ENCODE measurements around the gene SECISBP2L.
"Not testable (repeated sequence)": the region's sequence is repeated elsewhere in the genome, so short reads cannot be mapped to it uniquely, and the experiment has no call there.

SECISBP2L gene

DNA sequence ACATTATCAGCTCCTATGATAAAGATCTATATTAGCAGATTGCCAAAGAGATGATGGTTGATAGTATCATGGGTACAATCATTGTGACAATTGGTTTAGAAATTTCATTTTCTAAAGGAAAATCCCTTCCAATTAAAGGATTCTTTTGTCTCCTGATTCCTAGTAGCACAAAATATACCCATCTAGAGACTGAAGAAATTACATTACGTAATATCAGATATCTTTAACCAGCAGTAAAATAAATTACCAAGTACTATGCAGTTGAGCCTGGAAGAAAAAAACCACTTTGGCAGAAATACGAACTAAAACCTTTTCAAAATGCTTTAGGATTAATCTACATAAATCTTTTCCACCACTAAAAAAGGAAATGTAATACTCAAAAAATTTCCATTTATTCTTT, 46.9 kb downstream of the SECISBP2L start:
- no peak for DNase-seq (ENCODE audit: low spot score)

DNA sequence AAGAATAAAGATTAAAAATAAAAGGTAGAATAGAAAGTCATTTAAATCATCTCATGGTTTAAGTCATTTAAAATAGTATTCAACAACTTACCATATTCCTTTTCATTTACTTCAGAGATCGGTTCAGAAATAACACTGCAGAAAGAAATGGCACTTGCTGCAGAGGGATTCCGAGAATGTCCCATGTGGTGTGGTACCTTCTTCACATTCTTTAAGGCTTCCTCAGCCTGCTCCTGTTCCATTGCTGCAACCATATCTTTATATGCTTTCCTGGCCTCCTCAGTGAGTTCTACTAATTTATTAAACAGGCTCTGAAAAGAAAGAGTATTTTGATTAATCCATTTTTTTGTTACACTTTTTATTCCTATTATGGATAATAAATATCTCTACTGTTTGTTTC, 50.0 kb downstream of the SECISBP2L start:
- no peak for DNase-seq (ENCODE audit: low spot score)

DNA sequence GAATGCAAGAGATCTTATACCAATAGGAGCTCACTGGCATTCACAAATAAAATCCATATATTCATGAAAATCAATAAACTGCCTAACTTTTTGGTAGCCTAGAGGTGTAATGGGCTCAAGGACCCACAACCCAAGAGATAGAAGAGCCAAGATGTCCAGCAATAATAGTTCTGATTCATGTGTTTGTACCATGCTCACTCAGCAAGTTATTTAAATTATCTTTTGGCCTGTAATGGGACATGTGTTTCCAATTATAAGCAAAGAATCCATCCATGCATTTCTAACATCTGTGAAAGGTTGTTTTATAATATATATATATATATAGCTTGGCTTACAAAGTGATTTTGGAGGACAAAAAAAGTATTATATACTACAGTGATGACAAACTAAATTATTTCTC, 52.9 kb downstream of the SECISBP2L start:
- DNase-seq (ENCODE audit: low spot score), result no peak

DNA sequence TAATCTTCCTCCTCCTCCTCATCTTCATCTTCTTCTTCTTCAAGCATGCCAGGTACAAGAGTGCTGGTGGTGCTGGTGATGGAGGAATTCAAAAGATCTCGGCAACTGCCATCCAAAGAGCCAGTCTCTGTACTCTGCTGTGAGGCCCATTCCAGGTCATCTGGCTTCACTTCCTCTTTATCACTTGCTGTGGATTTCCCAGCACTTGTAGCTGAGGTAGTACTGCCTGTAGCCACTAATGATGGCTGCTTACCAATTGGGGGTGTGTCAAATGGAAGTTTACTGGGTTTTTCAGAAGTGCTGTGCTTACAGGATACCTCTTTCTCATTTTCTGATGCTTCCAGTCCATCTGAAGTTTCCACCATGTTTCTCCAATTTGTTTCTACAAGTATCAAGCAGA, 53.7 kb downstream of the SECISBP2L start:
- no peak for DNase-seq (ENCODE audit: low spot score)

DNA sequence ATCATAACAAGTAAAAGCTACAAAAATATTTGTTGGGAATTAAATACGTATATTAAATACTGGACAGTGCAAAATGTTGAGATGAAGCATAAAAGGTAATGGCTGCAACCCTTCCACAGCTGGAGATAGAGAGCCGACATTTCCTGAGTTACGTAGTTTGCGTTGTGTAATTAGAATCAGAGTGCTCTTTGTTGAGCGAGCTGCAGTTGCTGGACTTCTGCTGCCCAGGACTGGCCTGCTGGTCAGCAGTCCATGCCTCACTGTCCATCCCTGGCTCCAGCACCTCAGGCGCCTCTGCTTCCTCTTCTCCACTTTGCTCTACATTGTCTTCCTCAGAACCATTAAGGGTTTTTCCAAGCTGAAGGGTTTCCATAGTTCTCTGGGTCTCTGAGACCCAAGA, 54.1 kb downstream of the SECISBP2L start:
- peak; percentile 21 for DNase-seq (ENCODE audit: low spot score)

DNA sequence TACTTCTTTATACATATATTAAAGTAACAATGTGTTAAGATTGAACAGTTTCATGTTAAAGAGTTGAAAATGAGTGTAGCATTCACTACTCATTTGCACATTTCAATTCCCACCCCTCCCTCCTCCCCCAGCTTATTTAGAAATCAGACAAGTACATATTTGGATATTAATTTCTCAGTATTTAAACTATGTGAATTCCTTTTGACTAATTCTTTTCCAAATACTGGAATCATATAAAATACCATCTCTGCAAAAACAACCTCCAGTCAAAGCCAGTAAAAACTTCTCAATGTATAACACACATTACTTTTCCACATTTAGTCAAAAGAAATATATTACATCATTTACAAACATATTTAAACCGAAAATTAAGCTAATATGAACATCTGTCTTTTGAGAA, 57.1 kb downstream of the SECISBP2L start:
- DNase-seq (ENCODE audit: low spot score), result no peak

DNA sequence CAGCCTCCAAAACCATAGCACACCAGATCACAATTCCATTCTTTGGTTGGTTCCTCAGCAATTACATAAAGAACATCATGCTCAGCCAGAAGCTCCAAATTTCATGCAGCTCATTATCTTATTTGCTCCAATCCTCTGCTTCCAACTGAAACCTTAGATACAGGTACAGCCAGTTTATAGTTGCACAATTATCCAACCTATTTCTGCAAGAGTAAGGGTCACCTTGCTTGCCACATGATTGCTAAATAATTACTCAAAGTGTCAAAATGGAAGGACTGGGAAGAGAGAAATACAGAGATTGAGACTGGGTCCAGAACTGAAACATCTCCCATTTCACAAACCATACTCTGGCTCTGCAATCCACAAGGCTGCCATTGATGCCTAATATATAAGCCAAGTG, 59.1 kb downstream of the SECISBP2L start:
- DNase-seq (ENCODE audit: low spot score), result no peak

DNA sequence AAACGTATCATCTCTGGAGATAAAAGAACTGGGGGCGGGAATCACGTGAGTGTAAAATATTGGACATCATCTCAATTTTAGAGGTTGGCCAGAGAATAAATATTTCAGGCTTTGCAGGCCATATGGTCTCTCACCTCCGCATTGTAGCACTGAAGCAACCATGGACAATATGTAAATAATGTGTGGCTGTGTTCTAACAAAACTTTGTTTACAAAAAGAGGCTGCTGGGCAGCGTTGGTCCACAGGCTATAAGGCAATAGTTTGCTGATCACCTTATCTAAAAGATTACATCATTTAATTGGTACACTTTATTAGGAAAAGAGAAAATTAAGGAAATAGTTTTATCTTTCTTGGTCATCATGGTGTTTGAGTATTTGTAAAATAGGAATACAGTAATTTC, 60.0 kb downstream of the SECISBP2L start:
- DNase-seq (ENCODE audit: low spot score), result no peak

DNA sequence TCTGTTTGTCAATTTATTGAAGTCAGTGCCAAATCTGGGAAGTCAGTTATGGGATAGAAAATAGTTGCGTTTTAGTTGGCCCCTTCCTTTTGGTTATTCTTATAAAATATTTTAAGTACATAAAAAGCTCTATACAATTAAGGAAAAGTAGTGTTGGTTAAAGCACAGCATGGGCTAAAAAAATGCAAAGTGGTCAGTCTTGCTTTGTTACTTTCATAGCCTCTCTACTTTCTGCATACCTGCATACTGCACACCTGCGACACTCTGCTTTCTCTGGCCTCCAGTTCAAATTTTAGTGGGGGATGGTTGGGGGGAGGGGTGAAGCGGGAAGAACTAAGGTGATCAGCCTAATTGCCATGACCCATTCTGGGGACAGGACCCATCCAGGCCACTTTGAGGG, 60.7 kb downstream of the SECISBP2L start:
- no peak for DNase-seq (ENCODE audit: low spot score)

DNA sequence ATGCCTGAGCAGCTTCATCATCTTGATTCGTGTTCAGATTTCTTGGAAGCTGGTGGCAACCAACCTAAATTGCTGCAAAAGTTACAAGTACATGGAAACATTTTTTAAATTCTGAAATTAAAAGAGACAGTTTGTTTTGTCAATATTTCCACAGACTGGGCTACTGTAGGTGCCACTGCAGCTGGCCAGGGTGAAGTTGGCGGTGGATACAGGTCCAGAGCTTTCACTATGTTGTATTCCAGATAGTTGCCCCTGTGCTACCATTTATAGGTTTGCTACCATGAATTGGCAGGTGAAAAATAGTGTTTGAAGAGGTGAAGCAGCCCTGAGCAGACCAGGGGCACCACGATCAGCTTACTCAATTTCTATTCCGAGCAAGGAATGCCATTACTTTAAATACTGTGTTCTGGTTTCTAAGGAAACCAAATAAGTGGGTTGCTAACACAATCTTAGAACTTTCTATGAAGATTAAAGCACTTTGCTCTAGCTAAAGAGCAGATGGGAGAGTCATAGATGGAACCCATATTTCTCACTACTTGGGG, 61.4 kb downstream of the SECISBP2L start:
- DNase-seq (ENCODE audit: low spot score), result no peak

DNA sequence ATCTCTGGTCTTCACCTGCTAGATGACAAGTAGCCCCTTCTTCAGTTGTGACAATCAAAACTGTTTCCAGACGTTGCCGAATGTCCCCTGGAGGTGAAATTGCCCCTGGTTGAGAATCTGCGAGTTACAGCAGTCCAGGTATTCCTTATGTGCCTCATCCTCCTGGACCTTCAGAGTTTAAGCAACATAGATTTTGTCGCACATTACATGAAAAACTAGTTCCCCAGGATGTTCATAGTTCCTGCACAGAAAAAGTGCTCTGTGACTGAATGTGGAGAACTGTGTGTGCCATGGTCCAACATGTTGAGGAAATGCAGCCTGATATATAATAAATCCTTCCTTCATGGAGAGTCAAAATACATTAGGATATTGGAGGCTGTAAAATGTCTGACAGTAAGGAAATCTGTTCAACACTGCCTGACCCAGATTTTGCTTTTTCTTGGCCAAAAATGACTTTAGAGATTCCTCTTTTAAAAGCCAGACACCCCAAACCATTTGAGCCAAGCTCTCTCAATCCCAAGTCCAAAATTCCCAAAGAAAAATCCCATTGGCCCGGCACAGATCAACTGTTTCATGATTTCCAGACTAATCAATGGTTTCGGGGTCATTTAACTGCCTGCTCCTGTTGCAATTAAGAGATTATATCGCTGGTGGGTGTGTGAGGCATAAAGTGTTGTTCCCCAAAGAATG, 62.1 kb downstream of the SECISBP2L start:
- no peak for DNase-seq (ENCODE audit: low spot score)

DNA sequence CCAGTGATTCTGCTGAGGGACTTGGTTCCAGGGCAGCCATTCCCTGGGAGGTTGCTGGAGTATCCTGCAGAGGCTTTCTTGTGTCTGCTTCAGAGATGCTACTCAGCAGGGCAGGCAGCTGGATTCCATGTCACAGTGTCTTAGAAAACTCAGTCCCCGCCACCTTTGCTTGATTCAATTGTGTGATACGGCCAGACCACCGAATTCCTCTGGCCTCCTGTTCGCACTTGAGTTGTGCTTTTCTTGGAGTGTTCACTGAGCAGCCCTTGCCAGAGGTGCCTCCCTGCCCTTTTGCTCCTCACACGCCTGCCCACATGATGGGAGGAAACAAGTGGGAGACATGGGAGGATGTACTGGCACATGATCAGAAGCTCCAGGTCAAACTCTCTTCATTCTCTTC, 62.9 kb downstream of the SECISBP2L start:
- no peak for DNase-seq (ENCODE audit: low spot score)

DNA sequence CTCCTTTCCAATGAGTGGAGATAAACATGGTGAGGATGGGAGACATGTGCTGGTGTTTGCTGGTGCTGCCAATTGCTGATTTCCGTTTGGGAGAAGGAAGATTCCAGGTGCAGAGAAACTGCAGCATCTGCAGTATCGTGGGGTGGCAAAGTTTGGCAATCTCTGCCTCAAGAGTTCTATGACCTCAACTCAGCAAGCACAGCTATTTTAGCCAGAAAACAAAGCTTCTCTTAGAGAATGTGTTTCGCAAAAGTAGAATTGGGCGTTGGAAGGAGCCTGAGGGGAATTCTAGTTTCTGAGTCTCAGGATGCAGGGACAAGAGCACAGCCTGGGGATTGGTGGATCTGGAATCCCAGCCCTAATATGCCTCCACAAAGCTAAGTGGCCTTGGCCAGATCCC, 64.3 kb downstream of the SECISBP2L start:
- DNase-seq (ENCODE audit: low spot score), result no peak

DNA sequence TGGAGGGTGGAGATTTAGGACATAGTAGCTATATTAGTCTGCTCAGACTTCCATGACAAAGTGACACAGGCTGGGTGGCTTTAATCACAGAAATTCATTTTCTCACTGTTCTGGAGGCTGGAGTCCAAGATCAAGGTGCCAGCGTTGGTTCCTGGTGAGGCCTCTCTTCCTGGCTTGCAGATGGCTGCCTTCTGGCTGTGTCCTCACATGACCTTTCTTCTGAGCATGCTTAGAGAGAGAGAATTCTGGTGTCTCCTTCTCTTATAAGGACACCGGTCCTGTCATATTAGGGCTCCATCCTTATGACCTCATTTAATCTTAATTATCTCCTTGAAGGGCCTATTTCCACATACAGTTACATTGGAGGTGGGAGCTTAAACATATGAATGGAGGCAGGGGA, 67.6 kb downstream of the SECISBP2L start:
- no peak for DNase-seq (ENCODE audit: low spot score)

DNA sequence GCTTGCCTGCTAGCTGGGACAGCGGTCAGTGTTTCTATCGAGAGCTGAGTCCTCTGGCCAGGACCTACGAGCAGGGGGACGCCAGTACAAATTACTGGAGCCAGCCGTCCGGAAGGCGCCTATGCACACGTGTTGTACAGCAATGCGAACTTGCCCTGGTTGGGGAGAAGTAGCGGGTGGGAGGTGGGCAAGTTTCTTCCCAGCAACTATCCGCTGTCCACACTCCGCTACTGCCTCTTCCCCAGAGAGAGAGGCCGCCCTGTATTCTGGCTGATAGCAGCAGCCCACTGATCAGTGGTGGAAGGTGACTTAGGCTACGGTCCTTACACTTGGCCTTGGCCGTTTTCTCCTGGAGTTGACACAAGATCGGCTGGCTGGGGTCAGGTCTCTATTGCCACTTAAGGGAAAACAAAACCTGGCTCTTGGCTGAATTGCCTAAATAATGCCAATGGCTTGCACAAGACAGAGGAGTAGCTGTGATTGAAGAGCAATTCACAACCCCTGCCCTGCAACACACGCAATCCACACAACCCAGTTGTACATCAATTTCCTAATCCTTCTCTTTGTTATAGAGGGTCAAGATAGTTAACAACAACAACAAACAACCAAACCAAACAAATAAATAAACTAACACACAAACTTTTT, 69.7 kb downstream of the SECISBP2L start:
- no peak for DNase-seq (ENCODE audit: low spot score)

DNA sequence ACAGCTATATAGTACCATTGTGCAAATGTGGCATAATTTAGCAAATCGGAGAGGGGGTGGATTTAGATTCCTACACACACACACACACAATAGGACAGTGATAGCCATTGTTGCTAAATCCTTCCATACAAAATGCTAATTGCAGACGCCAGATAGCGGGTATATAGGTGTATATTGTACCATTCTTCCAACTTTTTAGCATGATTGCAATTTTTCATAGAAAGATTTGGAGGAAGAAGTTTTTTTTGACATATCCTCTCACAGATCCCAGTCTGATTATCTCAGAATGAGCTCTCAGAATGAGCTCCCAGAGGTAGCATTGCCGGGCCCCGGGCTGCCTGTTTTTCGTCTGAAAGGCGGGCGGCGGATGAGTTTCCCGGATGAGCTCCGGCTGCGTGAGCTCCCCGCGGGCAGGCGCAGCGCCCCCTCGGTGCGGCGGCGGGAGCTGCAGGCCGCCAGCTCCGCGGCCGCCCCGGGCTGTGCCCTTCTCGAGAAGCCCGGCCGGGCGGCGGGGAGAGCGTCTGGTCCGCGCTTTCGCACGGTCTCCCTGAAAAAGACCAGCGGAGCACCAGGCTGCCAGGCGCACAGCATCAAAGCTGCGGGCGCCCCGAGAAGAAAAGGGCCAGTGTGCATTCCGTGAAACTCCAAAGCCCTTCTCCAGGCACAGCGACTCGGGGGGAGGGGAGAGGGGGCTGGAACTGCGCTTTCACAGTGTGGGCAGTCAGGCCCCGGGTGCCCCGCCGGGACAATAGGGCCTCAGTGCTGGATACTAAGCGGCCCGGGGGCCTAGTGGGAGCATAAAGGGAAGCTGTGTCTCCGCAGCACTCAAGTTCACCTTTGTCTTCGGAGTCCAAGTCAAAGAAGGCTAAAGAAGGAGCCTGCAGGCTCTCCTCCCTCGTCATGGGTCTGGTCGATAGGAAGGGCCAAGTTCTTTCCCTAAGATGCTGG, 70.5 kb downstream of the SECISBP2L start:
- peak; percentile 93 for DNase-seq (ENCODE audit: low spot score)

DNA sequence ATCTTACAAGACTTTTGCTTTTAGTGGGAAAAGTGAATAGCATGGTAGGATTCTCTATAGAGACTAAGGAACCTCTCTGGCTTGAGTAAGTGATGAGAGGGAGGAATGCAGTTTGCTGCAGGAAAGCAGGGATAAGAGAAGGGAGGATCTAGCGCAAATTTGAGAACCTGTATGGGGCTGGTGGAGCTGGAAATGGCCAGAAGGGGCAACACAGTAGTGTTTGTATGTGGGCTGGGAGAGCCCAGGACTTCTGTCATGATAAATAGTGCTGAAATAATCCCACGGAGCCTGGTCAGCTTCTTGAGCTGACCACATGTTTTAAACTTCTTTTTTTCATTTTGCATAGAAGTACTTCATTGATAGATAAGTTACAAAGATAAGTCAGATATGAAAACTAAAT, 71.4 kb downstream of the SECISBP2L start:
- DNase-seq (ENCODE audit: low spot score), result no peak

DNA sequence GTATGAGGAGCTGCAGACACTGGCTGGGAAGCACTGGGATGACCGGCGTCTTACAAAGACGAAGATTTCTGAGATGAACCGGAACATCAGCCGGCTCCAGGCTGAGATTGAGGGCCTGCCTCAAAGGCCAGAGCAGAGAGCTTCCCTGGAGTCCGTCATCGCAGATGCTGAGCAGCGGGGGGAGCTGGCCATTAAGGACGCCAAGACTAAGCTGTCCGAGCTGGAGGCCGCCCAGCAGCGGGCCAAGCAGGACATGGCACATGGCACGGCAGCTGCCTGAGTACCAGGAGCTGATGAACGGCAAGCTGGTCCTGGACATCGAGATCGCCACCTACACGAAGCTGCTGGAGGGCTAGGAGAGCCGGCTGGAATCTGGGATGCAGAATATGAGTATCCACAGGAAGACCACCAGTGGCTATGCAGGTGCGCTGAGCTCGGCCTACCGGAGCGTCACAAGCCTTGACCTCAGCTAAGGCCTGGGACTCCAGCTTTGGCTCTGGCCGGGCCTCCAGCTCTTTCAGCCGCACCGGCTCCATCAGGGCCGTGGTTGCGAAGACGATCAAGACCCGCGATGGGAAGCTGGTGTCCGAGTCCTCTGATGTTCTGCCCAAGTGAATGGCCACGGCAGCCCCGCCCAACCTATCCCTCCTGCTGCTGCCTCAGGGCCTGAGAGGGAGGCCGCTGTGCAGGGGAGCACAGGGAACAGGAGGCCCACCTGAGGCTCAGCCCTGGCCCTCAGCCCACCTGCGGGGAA, 73.3 kb downstream of the SECISBP2L start:
- no peak for DNase-seq (ENCODE audit: low spot score)

DNA sequence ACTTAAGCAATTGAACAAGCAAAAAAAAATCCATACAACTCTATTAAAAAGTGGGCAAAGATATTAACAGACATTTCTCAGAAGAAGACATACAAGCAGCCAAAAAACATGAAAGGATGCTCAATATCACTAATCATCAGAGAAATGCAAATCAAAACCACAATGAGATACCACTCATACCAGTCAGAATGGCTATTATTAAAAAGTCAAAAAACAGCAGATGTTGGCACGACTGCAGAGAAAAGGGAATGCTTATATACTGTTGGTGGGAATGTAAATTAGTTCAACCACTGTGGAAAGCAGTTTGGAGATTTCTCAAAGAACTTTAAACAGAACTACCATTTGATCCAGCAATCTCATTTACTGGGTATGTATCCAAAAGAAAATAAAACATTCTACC, 75.3 kb downstream of the SECISBP2L start:
- DNase-seq (ENCODE audit: low spot score), result not testable (repeated sequence)

DNA sequence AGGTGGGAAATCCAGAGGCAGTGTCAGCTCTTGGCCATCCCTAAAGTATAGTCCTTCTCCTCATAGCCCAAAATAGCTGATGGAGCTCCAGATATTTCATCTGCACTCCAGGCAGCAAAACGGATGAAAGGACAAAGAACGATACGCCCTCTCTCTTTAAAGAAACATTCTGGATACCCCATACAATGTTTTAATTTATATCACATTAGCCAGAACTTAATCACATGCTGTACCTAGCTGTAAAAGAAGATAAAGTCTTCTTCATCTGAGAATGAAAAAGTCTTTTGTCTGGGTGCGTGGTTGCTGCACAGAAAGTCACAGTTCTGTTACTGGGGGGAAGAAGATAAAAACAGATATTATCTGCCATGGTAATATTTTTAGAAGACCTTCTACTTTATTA, 78.2 kb downstream of the SECISBP2L start:
- DNase-seq (ENCODE audit: low spot score), result no peak

DNA sequence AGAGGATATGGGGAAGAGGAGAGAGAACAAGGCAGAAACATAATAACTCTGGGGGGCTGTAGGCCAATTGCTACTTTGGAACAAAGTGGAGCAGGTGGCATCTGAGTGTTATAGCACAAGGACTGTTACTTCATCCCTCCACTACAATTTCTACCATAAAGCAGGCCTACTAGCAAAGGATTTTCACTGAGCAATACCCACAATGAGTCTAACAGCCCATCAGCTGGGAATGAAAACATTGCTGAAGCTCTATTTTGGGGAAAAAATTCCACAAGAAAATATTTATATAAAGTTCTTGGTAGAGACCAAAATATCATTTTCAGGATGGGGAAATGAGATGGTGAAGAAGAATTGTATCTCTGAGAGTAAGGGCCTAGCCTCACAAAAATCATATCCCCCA, 78.9 kb downstream of the SECISBP2L start:
- no peak for DNase-seq (ENCODE audit: low spot score)
